Erythroblast (primary cell): Measurements from ENCODE around the gene MACROD2.

Experiments used
- GATA1 ChIP-seq: IDR thresholded peaks from 2 replicates; pipeline ENCODE4 v1.6.1; 2011; ENCODE audit warnings: low read depth, mild to moderate bottlenecking, control low read depth, low read length, moderate library complexity
- POLR2A ChIP-seq: IDR thresholded peaks from 2 replicates; pipeline ENCODE4 v1.6.1; 2011; ENCODE audit warnings: mild to moderate bottlenecking, low read length

GRCh38 chr20:15018966-15019365, 1023.6 kb downstream of the MACROD2 start:
- no peak for TF ChIP-seq POLR2A
- TF ChIP-seq GATA1 = no peak
